Measurements from ENCODE around the gene TFAP2B. TPM values are rescaled to one million over a fixed set of nuclear protein-coding genes. Genes with fewer than 3 reads are reported as not detected.

The TFAP2B gene
- total RNA-seq, 1 donor from 2014 or later = not detected

GRCh38 chr6:50795574-50795973, 23.1 kb upstream of the TFAP2B start:
- no peaks in the 10 kb centered on the region for H3K27me3 Mint-ChIP-seq (ENCODE audit: insufficient read depth, low read depth)

GRCh38 chr6:50804283-50804682, 14.4 kb upstream of the TFAP2B start:
- Histone ChIP-seq H3K9ac (no peak overlapping the region), H3K27me3 (peaks cover 33% of the 10 kb centered on the region), H3K36me3 (no peaks in the 10 kb centered on the region), H3K4me3 (no peak overlapping the region), H2AFZ (replicated peaks) (no peak overlapping the region), H3K27ac (no peak overlapping the region), H3K4me2 (no peak overlapping the region), H4K20me1 (ENCODE audit: low read depth) (no peaks in the 10 kb centered on the region), H3K4me1 (no peaks in the 10 kb centered on the region), H3K9me3 (ENCODE audit: low read depth) (no peaks in the 10 kb centered on the region), H3F3A (ENCODE audit: low read depth) (no peaks in the 10 kb centered on the region), H3K79me2 (ENCODE audit: low read depth) (no peaks in the 10 kb centered on the region)
- no peak for DNase-seq (ENCODE audit: low spot score)
- Mint-ChIP-seq H3K9me3 (no peaks in the 10 kb centered on the region), H3K27ac (no peak overlapping the region), H3K4me1 (no peaks in the 10 kb centered on the region), H3K36me3 (no peaks in the 10 kb centered on the region), H3K27me3 (ENCODE audit: insufficient read depth, low read depth) (peaks cover 6% of the 10 kb centered on the region), H3K4me3 (no peak overlapping the region)
- TF ChIP-seq, protein P1, sequence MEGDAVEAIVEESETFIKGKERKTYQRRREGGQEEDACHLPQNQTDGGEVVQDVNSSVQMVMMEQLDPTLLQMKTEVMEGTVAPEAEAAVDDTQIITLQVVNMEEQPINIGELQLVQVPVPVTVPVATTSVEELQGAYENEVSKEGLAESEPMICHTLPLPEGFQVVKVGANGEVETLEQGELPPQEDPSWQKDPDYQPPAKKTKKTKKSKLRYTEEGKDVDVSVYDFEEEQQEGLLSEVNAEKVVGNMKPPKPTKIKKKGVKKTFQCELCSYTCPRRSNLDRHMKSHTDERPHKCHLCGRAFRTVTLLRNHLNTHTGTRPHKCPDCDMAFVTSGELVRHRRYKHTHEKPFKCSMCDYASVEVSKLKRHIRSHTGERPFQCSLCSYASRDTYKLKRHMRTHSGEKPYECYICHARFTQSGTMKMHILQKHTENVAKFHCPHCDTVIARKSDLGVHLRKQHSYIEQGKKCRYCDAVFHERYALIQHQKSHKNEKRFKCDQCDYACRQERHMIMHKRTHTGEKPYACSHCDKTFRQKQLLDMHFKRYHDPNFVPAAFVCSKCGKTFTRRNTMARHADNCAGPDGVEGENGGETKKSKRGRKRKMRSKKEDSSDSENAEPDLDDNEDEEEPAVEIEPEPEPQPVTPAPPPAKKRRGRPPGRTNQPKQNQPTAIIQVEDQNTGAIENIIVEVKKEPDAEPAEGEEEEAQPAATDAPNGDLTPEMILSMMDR (IDR thresholded peaks at IDR 0.05) = no peak
- TF ChIP-seq EZH2phosphoT487 (IDR thresholded peaks at IDR 0.05) (no peak), EZH2 (IDR thresholded peaks at IDR 0.05) (no peak)

More at GRCh38 chr6:50795574-50795973, 23.1 kb upstream of the TFAP2B start:
- Mint-ChIP-seq H3K27ac (no peak overlapping the region), H3K4me3 (no peak overlapping the region), H3K36me3 (no peaks in the 10 kb centered on the region), H3K4me1 (no peaks in the 10 kb centered on the region), H3K9me3 (no peaks in the 10 kb centered on the region)
- H3K9ac ChIP-seq = no peak overlapping the region
- H3K79me2 ChIP-seq (ENCODE audit: low read depth) = no peaks in the 10 kb centered on the region
- TF ChIP-seq EZH2phosphoT487 (IDR thresholded peaks at IDR 0.05) (no peak), EZH2 (IDR thresholded peaks at IDR 0.05) (no peak)
- TF ChIP-seq, protein P1 (IDR thresholded peaks at IDR 0.05) = no peak
- H3K9me3 ChIP-seq (ENCODE audit: low read depth) = no peaks in the 10 kb centered on the region
- no peak overlapping the region for H3K4me2 ChIP-seq
- peaks cover 66% of the 10 kb centered on the region for H3K27me3 ChIP-seq
- no peak for DNase-seq (ENCODE audit: low spot score)
- H3F3A ChIP-seq (ENCODE audit: low read depth) = no peaks in the 10 kb centered on the region
- H4K20me1 ChIP-seq (ENCODE audit: low read depth) = no peaks in the 10 kb centered on the region
- no peak overlapping the region for H2AFZ ChIP-seq (replicated peaks)
- no peak overlapping the region for H3K4me3 ChIP-seq
- no peaks in the 10 kb centered on the region for H3K36me3 ChIP-seq
- H3K4me1 ChIP-seq = no peaks in the 10 kb centered on the region
- H3K27ac ChIP-seq = no peak overlapping the region

DNA sequence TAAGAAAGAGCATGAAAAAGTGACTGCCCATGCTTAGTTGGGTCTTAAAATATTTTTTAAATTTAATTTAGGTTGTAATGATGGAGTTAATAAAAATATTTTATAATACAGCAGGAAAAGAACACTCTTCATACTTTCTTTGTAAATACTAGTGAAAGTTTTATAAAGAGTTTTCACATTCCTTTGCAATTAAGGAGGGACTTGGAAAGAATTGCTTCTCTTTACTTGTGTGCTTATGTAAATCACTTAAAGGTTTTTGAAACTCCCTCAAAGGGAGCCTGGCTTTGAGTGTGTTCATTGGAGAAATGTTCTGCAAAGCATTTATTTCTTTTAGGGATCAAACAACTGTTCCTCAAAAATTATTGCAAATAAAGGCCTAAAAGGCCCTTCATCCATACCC, 11.6 kb upstream of the TFAP2B start:
- Histone ChIP-seq H2AFZ (replicated peaks) (no peak overlapping the region), H3K27me3 (peaks cover 17% of the 10 kb centered on the region), H3K9ac (no peak overlapping the region), H3K27ac (no peak overlapping the region), H3K79me2 (ENCODE audit: low read depth) (no peaks in the 10 kb centered on the region), H3K9me3 (ENCODE audit: low read depth) (no peaks in the 10 kb centered on the region), H3K4me1 (no peaks in the 10 kb centered on the region), H4K20me1 (ENCODE audit: low read depth) (no peaks in the 10 kb centered on the region), H3K4me2 (no peak overlapping the region), H3F3A (ENCODE audit: low read depth) (no peaks in the 10 kb centered on the region), H3K4me3 (no peak overlapping the region), H3K36me3 (no peaks in the 10 kb centered on the region)
- DNase-seq (ENCODE audit: low spot score) = no peak
- TF ChIP-seq, protein P1 (IDR thresholded peaks at IDR 0.05) = no peak
- TF ChIP-seq EZH2phosphoT487 (IDR thresholded peaks at IDR 0.05) = no peak
- TF ChIP-seq EZH2 (IDR thresholded peaks at IDR 0.05) = no peak
- H3K4me3 Mint-ChIP-seq = no peak overlapping the region
- no peaks in the 10 kb centered on the region for H3K4me1 Mint-ChIP-seq
- H3K27ac Mint-ChIP-seq = no peak overlapping the region
- H3K36me3 Mint-ChIP-seq = no peaks in the 10 kb centered on the region
- H3K9me3 Mint-ChIP-seq = peaks cover 9% of the 10 kb centered on the region
- peaks cover 5% of the 10 kb centered on the region for H3K27me3 Mint-ChIP-seq (ENCODE audit: insufficient read depth, low read depth)

Data from neural progenitor cell (in vitro differentiated cells).